ENCODE measurements around the gene ALDH1L1.
"Not testable (repeated sequence)": the region's sequence is repeated elsewhere in the genome, so short reads cannot be mapped to it uniquely, and the experiment has no call there.

Gene ALDH1L1

GRCh38 chr3:126106336-126107202 lies 73.8 kb downstream of the ALDH1L1 start:
- no peak for DNase-seq (ENCODE audit: low read depth)

- DNase-seq (ENCODE audit: low read depth), result no peak
Observed at GRCh38 chr3:126105691-126106187, 74.6 kb downstream of the ALDH1L1 start.

- DNase-seq (ENCODE audit: low read depth), result no peak
Observed at GRCh38 chr3:126104742-126105605, 75.4 kb downstream of the ALDH1L1 start.

GRCh38 chr3:126104028-126104635 lies 76.3 kb downstream of the ALDH1L1 start:
- no peak for DNase-seq (ENCODE audit: low read depth)

GRCh38 chr3:126103121-126104027 lies 77.0 kb downstream of the ALDH1L1 start:
- DNase-seq (ENCODE audit: low read depth), result no peak

GRCh38 chr3:126102530-126102951 lies 77.8 kb downstream of the ALDH1L1 start:
- no peak for DNase-seq (ENCODE audit: low read depth)

- DNase-seq (ENCODE audit: low read depth), result no peak
Observed at GRCh38 chr3:126102011-126102410, 78.4 kb downstream of the ALDH1L1 start.

- no peak for DNase-seq (ENCODE audit: low read depth)
Observed at GRCh38 chr3:126101521-126101982, 78.8 kb downstream of the ALDH1L1 start.

GRCh38 chr3:126100634-126101301 lies 79.6 kb downstream of the ALDH1L1 start:
- DNase-seq (ENCODE audit: low read depth), result peak; percentile 51

GRCh38 chr3:126100269-126100633 lies 80.1 kb downstream of the ALDH1L1 start:
- DNase-seq (ENCODE audit: low read depth), result no peak

- no peak for DNase-seq (ENCODE audit: low read depth)
Observed at GRCh38 chr3:126098391-126098858, 82.0 kb downstream of the ALDH1L1 start.

GRCh38 chr3:126097801-126098200 lies 82.6 kb downstream of the ALDH1L1 start:
- DNase-seq (ENCODE audit: low read depth), result no peak

- not testable (repeated sequence) for DNase-seq (ENCODE audit: low read depth)
Observed at GRCh38 chr3:126096274-126096673, 84.1 kb downstream of the ALDH1L1 start.

GRCh38 chr3:126092128-126092527 lies 88.3 kb downstream of the ALDH1L1 start:
- DNase-seq (ENCODE audit: low read depth), result not testable (repeated sequence)

GRCh38 chr3:126087552-126088175 lies 92.7 kb downstream of the ALDH1L1 start:
- peak; percentile 24 for DNase-seq (ENCODE audit: low read depth)

GRCh38 chr3:126085841-126086240 lies 94.5 kb downstream of the ALDH1L1 start:
- DNase-seq (ENCODE audit: low read depth), result no peak

GRCh38 chr3:126085276-126085675 lies 95.1 kb downstream of the ALDH1L1 start:
- DNase-seq (ENCODE audit: low read depth), result no peak

- no peak for DNase-seq (ENCODE audit: low read depth)
Observed at GRCh38 chr3:126084768-126085180, 95.6 kb downstream of the ALDH1L1 start.

- peak; percentile 84 for DNase-seq (ENCODE audit: low read depth)
Observed at GRCh38 chr3:126083913-126084767, 96.2 kb downstream of the ALDH1L1 start, which contains the start of gene SLC41A3. Gene SLC41A3 (minus strand): TSS chr3:126084124. CDS start chr3:126068219, 15,905 bp downstream.

All from ELR (cell line).